PC-3 (cell line): Measurements from ENCODE around the gene CRYBB2. TPM values are rescaled to one million over a fixed set of nuclear protein-coding genes. Genes with fewer than 3 reads are reported as not detected.

Source experiments
- ATAC-seq: fragments of 200-7000 bp; cut with Tn5 transposase; 2 replicates; pipeline ENCODE4 v1.9.1; 2020; ENCODE audit warnings: mild to moderate bottlenecking, moderate library complexity
- BruUV-seq: library from RNA; stranded (reverse); fragments of 400-500 nt; replicated peaks from 2 replicates; lab custom pipeline; 2021; lab: Mats Ljungman, UMichigan
- CTCF ChIA-PET: fragments of 300-600 bp; sonication (Branson Sonifier 250); formaldehyde crosslinking; loops from one replicate; lab custom pipeline; 2022; ENCODE audit warnings: antibody characterized with exemption; lab: Charles Lee
- POLR2A ChIA-PET: fragments of 300-600 bp; sonication (Branson Sonifier 250); formaldehyde crosslinking; loops from one replicate; lab custom pipeline; 2022; ENCODE audit warnings: antibody characterized with exemption; ENCODE audit not compliant: unreplicated experiment; lab: Charles Lee
- DNase-seq: peaks from one replicate; pipeline ENCODE4 v3.0.0-alpha.2; 2015
- H2AFZ ChIP-seq: fragments of 300-600 bp; sonication (generic); 2 replicates; pipeline ENCODE4 v1.6.0; 2016; ENCODE audit warnings: antibody characterized with exemption, low read length
- H3F3A ChIP-seq: fragments of 300-600 bp; sonication (generic); one replicate; pipeline ENCODE4 v1.6.0; 2017; ENCODE audit warnings: antibody characterized with exemption, low read length, control low read depth, mild to moderate bottlenecking; ENCODE audit not compliant: unreplicated experiment
- H3K27ac ChIP-seq: fragments of 300-600 bp; sonication (generic); 2 replicates; pipeline ENCODE4 v1.5.1; 2016; ENCODE audit warnings: mild to moderate bottlenecking, low read length
- H3K27me3 ChIP-seq: fragments of 300-600 bp; sonication (generic); 2 replicates; pipeline ENCODE4 v1.6.1; 2016; ENCODE audit warnings: low read length, mixed read lengths
- H3K36me3 ChIP-seq: fragments of 300-600 bp; sonication (generic); 2 replicates; pipeline ENCODE4 v1.6.1; 2016; ENCODE audit warnings: low read depth, mixed run types, low read length, mixed read lengths
- H3K4me1 ChIP-seq: fragments of 300-600 bp; sonication (generic); 2 replicates; pipeline ENCODE4 v1.5.1; 2016; ENCODE audit warnings: low read length; ENCODE audit not compliant: insufficient read depth
- H3K4me2 ChIP-seq: fragments of 300-600 bp; sonication (generic); 2 replicates; pipeline ENCODE4 v1.6.0; 2016; ENCODE audit warnings: low read length
- H3K4me3 ChIP-seq: fragments of 300-600 bp; sonication (generic); 2 replicates; pipeline ENCODE4 v1.5.1; 2016; ENCODE audit warnings: mild to moderate bottlenecking, low read length, mixed read lengths
- H3K79me2 ChIP-seq: fragments of 300-600 bp; sonication (generic); 2 replicates; pipeline ENCODE4 v1.6.1; 2017; ENCODE audit warnings: low read length, mixed read lengths
- H3K9ac ChIP-seq: fragments of 300-600 bp; sonication (generic); 2 replicates; pipeline ENCODE4 v1.6.0; 2016; ENCODE audit warnings: mild to moderate bottlenecking, low read length
- H3K9me2 ChIP-seq: fragments of 300-600 bp; sonication (generic); replicated peaks from 2 replicates; pipeline ENCODE4 v1.6.1; 2016; ENCODE audit warnings: mixed run types, low read length, mixed read lengths
- H3K9me3 ChIP-seq: fragments of 300-600 bp; sonication (generic); 2 replicates; pipeline ENCODE4 v1.6.1; 2016; ENCODE audit warnings: low read length, mixed read lengths
- H4K20me1 ChIP-seq: fragments of 300-600 bp; sonication (generic); 2 replicates; pipeline ENCODE4 v1.6.1; 2016; ENCODE audit warnings: low read length, mixed read lengths
- EZH2 ChIP-seq: fragments of 300-600 bp; sonication (generic); IDR thresholded peaks from one replicate; pipeline ENCODE4 v1.6.1; 2017; ENCODE audit warnings: antibody characterized with exemption, mild to moderate bottlenecking, low read length; ENCODE audit not compliant: unreplicated experiment
- EZH2phosphoT487 ChIP-seq: fragments of 300-600 bp; sonication (generic); IDR thresholded peaks from 2 replicates; pipeline ENCODE4 v1.6.1; 2018; ENCODE audit warnings: mild to moderate bottlenecking, antibody characterized with exemption, low read length, borderline replicate concordance
- intact Hi-C: fragments of 100-400 bp; cut with micrococcal nuclease; formaldehyde crosslinking; loops from 2 replicates; pipeline ENCODE4 v1.9.0; 2023
- total RNA-seq: library from RNA; depleted of rRNA; stranded (reverse); fragments of >200 nt; gene quantifications from 2 replicates; pipeline ENCODE4 v1.2.3, GENCODE V29; 2014
- TF ChIP-seq, protein P1 (sequence below): fragments of 300-600 bp; sonication (generic); conservative IDR thresholded peaks from 2 replicates; pipeline ENCODE4 v1.5.1; 2017; ENCODE audit warnings: antibody characterized with exemption, low read depth, mild to moderate bottlenecking, low read length

CRYBB2 gene
- total RNA-seq, 1 experiment from 2014 or later: not detected

DNA sequence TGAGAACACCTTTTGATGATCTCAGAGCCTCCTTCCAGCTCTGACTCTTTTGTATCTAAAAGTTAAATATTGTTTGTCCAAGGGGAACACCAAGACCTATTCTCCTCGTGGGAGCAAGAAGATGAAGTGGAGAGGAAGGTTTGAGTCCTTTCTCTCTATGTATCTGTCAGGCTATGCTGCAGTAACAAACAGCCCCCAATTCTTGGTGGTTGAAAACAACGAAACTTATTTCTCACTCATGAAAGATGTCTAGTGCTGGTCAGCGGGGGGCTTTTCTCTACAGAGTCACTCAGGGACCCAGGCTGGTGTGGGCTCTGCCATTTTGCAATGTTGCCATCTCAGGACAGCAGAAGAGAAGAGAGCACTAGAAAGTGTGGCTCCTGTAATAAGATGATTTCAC lies 6.2 kb upstream of the CRYBB2 start:
- no peak for DNase-seq
- no peak overlapping the region for H3K4me2 ChIP-seq
- H3K27ac ChIP-seq: no peak overlapping the region
- no peak overlapping the region for H2AFZ ChIP-seq
- intact Hi-C loops: no loop called here
- no peak overlapping the region for H3K4me3 ChIP-seq
- no peaks in the 10 kb centered on the region for H3K9me2 ChIP-seq
- no peak overlapping the region for H3K9ac ChIP-seq
- no TSS peak for BruUV-seq
- no peaks in the 10 kb centered on the region for H4K20me1 ChIP-seq
- H3F3A ChIP-seq: no peaks in the 10 kb centered on the region
- CTCF ChIA-PET: no interaction called here
- H3K36me3 ChIP-seq: no peaks in the 10 kb centered on the region
- TF ChIP-seq EZH2 (no peak), EZH2phosphoT487 (no peak)
- TF ChIP-seq, protein P1, sequence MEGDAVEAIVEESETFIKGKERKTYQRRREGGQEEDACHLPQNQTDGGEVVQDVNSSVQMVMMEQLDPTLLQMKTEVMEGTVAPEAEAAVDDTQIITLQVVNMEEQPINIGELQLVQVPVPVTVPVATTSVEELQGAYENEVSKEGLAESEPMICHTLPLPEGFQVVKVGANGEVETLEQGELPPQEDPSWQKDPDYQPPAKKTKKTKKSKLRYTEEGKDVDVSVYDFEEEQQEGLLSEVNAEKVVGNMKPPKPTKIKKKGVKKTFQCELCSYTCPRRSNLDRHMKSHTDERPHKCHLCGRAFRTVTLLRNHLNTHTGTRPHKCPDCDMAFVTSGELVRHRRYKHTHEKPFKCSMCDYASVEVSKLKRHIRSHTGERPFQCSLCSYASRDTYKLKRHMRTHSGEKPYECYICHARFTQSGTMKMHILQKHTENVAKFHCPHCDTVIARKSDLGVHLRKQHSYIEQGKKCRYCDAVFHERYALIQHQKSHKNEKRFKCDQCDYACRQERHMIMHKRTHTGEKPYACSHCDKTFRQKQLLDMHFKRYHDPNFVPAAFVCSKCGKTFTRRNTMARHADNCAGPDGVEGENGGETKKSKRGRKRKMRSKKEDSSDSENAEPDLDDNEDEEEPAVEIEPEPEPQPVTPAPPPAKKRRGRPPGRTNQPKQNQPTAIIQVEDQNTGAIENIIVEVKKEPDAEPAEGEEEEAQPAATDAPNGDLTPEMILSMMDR: no peak
- no peak for ATAC-seq
- H3K79me2 ChIP-seq: no peaks in the 10 kb centered on the region
- POLR2A ChIA-PET: no interaction called here
- no peaks in the 10 kb centered on the region for H3K4me1 ChIP-seq
- H3K9me3 ChIP-seq: no peaks in the 10 kb centered on the region
- H3K27me3 ChIP-seq: no peaks in the 10 kb centered on the region

DNA sequence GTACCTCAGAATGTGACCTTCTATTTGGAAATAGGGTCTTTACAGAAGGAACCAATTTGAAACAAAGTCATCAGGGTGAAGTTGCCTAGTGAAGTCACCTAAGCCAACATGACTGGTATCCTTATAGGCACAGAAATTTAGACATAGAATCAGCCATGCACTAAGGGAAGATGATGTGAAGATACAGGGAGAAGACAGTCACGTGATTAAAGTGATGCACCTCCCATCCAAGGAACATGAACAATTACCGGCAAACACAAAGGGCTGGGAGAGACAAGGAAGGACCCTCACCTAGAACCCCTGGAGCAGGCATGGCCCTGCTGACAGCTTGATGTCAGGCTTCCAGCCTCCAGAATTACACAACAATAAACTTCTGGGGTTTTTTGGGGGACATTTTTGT lies 3.2 kb upstream of the CRYBB2 start:
- no peak overlapping the region for H3K4me2 ChIP-seq
- DNase-seq (no peak), ATAC-seq (no peak)
- no peaks in the 10 kb centered on the region for H3K79me2 ChIP-seq
- H3K27me3 ChIP-seq: no peaks in the 10 kb centered on the region
- no peaks in the 10 kb centered on the region for H3K4me1 ChIP-seq
- no peak overlapping the region for H3K9ac ChIP-seq
- TF ChIP-seq EZH2: no peak
- TF ChIP-seq, protein P1: no peak
- no peak for TF ChIP-seq EZH2phosphoT487
- H2AFZ ChIP-seq: no peak overlapping the region
- H3K4me3 ChIP-seq: no peak overlapping the region
- no peaks in the 10 kb centered on the region for H4K20me1 ChIP-seq
- ChIA-PET CTCF (no interaction called here), POLR2A (no interaction called here)
- H3K9me2 ChIP-seq: no peaks in the 10 kb centered on the region
- intact Hi-C loops: no loop called here
- no peaks in the 10 kb centered on the region for H3F3A ChIP-seq
- H3K27ac ChIP-seq: no peak overlapping the region
- no peaks in the 10 kb centered on the region for H3K36me3 ChIP-seq
- H3K9me3 ChIP-seq: no peaks in the 10 kb centered on the region
- no TSS peak for BruUV-seq

- no peak for TF ChIP-seq EZH2phosphoT487
- TF ChIP-seq, protein P1: no peak
- TF ChIP-seq EZH2: no peak
- Histone ChIP-seq H3K36me3 (no peaks in the 10 kb centered on the region), H3K9me3 (no peaks in the 10 kb centered on the region), H3K4me1 (no peaks in the 10 kb centered on the region), H4K20me1 (no peaks in the 10 kb centered on the region), H3K79me2 (no peaks in the 10 kb centered on the region), H3K9ac (no peak overlapping the region), H3K4me2 (no peak overlapping the region), H2AFZ (no peak overlapping the region), H3F3A (no peaks in the 10 kb centered on the region), H3K4me3 (no peak overlapping the region), H3K27ac (no peak overlapping the region), H3K27me3 (no peaks in the 10 kb centered on the region), H3K9me2 (no peaks in the 10 kb centered on the region)
- intact Hi-C loops: no loop called here
- ChIA-PET CTCF (interaction anchor here (0.6 kb wide), 1 partner anchor 222 kb away, joined by 8 read pairs; no protein-coding TSS in a partner anchor), POLR2A (no interaction called here)
- peak; percentile 6 for DNase-seq
- no peak for ATAC-seq
- BruUV-seq: no TSS peak
Measured at GRCh38 chr22:25219948-25220442, 556 bp downstream of the CRYBB2 start.
